Measurements from ENCODE around the gene ITPKA.
A peak's percentile ranks its signal among the peaks of the same experiment; 100 is the strongest.

The ITPKA gene

DNA sequence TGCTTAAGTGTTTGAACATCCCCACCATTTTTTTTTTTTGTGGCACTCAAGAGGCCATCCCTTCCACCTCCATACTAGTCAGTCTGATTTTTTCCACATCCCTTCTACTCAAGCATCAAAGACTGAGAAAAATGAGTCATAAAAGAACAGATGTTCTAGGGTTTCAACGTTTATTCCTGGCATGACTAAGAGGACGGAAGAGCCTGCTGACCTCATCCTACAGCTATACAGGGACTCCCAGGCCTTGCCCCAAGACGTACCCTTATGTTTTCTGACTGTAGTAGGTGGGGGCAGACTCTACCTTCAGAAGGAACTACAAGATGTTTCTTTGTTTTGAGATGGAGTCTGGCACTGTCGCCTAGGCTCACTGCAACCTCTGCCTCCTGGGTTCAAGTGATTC, 3.3 kb upstream of the ITPKA start:
- peak; percentile 40 for DNase-seq (ENCODE audit: low spot score)

DNA sequence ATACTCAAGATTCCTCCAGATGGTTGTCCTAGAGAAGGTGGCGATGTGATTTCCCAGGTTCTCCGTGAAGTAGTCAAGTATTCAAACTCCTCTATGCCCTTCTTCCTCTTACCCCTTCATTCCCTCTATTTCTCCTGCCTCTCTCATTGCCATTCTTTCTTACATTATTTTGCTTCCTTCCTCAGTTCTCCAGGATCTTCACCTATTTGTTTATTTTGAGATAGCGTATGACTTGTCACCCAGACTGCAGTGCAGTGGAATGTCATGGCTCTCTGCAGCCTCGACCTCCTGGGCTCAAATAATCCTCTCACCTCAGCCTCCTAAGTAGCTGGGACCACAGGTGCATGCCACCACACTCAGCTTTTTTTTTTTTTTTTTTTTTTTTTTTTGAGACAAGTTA, 1.8 kb upstream of the ITPKA start:
- DNase-seq (ENCODE audit: low spot score): no peak

DNA sequence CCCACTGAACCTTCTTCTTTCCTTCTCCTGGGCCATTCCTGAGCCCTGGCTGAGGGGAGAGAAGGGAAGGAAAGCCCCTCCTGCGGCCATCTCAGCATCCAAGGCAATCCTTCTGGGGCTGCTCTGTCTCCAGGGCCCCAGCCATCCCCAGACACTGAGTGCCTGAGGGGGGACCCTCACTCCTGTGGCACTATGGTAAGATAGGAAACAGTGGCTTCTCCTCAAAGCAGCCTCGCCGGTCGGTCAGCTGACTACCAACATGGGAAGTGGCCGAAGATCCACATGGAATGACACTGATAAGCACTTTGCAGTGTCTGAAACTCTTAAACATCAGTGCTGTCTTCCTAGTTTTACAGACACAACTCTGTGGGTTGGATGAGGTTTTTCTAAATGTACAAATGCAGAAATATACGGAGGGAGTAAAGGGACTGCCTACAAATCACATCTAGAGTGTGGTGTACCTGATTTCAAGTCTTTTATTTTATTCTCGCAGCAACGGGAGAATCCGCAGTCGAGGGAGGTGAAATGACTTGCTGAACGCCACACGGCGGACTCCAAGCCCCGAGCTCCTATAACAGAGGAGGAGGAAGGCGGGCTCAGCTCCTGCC, 973 bp upstream of the ITPKA start:
- DNase-seq (ENCODE audit: low spot score): no peak

DNA sequence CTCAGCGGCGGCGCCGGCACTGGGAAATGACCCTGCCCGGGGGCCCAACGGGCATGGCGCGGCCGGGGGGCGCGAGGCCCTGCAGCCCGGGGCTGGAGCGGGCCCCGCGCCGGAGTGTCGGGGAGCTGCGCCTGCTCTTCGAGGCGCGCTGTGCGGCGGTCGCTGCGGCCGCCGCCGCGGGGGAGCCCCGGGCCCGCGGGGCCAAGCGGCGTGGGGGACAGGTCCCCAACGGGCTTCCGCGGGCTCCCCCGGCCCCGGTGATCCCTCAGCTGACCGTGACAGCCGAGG, 172 bp downstream of the ITPKA start:
- no peak for DNase-seq (ENCODE audit: low spot score)

DNA sequence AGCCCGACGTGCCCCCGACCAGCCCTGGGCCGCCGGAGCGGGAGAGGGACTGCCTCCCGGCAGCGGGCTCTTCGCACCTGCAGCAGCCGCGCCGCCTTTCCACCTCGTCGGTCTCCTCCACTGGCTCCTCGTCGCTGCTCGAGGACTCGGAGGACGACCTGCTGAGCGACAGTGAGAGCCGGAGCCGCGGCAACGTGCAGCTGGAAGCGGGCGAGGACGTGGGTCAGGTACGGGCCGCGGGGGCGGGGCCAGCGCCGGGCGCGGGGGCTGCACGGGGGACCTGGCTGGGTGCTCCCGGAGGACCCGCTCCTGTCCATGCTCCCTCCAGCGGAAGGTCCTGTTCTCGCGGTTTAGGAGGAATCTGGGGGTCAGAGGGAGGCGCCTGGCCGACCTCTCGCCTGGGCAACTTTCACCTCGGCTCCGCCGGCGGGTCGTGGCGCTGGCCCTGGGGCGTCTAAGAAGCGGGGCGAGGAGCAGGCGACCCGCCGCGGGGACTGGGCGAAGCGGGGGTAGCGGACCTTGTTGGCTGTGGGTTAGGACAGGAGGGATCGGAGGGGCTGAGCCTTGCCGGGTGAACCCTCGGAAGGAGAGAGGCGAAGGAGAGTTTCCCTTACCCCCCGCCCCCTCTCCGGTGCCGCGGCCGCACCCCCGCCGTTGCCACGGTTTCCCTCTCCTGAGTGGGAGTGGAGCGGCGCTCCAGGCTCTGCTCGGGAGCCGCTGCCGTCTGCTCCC, 682 bp downstream of the ITPKA start:
- no peak for DNase-seq (ENCODE audit: low spot score)

DNA sequence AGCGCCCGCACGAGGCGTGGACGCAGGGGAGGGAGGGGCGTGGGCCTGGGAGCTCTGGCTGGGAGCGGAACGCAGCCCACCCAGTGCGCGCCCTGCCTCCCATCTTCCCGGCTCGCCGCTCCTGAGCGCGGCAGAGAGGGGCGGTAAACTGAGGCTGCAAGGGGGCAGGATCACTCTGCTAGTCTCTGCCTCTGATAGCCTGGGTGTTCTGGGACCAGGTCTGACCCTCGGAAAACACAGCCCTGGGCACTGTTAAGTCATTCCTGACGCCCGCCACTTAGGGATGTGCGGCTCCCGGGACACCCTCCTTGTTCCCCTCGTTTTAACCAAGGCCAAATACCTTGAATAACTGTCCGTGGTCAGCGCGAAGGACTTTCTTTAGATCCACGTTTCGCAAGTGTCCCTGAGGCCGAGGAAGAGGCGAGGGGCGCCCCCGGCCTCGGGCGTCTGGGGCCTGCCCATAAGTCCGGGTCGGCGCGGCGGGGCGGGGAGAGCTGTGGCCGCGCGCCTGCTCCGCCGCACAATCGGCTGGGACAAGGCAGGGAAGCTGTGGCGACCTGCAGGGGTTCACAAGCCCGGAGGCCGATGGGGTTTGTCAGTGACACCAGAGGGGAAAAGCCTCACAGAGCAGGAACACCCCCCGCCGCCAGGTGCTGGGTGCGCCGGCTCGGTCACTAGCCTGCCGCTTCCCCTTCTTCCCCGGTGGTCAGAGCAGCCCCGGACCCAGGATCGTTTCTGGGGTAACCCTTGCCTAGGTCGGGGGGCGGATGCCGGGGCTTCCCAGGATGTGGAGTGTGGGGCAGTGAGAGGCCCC, 1.5 kb downstream of the ITPKA start:
- DNase-seq (ENCODE audit: low spot score): peak; percentile 16

DNA sequence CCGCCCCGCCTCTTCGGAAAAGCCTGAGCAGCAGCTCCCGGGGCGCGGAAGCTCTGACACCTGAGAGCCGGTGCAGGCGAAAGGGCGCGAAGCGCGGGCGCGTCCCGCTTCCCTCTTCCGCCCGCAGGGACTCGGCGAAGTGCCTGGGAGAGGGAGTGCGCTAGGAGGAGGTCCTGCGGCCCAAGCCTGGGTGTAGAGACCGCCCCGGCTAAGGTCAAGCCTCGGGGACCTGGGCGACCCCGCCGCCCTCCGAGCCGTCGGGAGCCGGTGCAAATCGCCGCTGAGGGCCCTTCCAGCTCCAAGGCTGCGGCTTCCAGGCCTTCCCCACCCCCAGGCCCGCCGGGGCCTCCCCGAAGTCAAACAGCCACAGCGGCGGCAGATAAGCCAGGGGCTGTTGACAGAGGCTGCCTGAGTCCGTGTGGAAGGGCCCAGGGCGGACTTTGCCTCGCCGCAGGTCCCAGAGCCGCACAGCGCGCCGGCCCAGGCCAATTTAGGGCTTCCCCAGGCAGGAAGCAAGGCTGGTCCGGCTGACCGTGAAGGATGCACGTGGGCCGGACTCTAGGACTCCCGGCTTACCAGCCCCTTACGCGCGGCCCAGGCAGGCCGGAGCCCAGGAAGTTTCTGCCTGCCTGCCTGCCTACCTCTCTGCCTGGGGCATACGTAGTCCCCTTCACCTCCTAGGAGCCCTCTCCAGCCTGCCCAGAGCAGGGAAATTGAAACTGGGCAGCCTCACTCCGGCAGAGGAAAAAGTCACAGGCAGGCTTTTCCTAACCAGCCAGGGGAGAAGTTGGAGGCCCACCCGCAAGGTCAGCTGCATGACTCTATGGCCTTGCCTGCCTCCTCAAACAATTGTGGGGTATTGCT, 2.3 kb downstream of the ITPKA start:
- no peak for DNase-seq (ENCODE audit: low spot score)

DNA sequence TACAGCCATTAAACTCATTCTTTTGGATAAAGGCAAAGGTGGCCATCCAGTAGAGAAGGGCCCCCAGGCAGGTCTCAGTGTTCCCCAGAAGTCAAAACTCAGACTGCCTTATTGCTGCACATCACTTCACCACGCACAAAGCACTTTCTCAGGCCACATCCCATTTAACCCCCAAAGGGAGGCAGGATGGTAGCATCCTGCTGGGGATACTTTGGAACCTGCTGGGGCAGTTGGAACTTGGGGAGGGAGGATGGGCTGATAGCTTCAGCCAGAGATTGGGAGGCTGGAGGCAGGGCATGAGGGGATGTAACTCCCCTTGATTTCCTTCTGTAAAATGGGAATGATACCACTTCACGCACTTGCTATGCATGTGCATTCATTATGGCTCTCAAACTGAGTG, 5.0 kb downstream of the ITPKA start:
- DNase-seq (ENCODE audit: low spot score): no peak

DNA sequence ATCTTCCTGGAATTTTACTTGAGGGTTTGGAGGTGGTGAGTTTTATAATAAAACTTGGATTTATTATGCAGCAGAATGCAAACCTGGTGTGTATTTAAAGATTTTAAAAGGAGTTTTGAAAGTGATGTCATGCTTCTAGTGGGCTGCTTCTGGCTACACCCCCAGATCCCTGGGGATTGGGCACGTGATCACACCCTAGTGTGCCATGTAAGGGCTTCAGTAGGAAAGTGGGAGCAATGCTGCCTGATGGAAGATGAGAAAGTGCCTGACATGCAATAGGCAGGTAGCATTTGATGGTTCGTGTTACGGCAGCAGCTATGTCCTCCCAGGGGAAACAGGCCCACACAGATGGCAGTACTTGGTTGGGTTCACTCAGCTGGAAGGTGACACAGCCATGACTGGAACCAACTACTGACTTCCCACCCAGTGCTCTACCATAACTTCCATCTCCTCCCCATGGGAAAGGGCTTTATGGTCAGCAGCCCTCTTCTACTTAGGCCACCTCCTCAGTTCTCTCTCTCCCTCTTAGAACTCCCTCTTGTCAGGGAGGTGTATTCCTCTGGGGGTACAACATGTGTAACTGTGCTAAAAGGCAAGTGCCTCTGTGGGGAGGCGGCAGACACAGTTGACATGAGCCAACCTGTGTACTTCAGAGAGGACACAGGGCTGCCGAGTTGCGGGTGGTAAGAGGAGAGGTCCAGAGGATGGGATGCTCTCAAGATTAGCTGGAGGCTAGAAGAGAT, 5.6 kb downstream of the ITPKA start:
- DNase-seq (ENCODE audit: low spot score): no peak

DNA sequence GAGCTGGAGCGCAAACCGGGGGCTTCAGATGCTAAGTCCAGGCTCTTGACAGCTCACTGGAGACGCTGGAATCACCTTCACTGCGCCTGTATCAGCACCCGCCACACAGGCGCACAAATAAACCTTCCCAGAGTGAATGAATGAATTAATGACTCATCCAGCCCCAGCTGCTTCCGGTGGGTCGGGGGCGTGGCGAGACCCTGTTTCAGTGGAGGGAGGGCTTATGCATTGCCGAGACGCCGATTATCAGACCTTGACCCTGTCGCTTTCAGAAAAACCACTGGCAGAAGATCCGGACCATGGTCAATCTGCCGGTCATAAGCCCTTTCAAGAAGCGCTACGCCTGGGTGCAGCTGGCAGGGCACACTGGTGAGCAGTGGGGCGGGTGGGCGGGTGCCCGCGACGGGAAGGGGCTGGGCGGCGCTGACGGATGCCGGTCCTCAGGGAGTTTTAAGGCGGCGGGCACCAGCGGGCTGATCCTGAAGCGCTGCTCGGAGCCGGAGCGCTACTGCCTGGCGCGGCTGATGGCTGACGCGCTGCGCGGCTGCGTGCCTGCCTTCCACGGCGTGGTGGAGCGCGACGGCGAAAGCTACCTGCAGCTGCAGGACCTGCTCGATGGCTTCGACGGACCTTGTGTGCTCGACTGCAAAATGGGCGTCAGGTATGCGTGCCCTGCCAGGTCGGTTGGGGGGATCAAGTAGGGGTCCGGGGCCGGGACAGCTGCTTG, 7.7 kb downstream of the ITPKA start:
- peak; percentile 9 for DNase-seq (ENCODE audit: low spot score)

DNA sequence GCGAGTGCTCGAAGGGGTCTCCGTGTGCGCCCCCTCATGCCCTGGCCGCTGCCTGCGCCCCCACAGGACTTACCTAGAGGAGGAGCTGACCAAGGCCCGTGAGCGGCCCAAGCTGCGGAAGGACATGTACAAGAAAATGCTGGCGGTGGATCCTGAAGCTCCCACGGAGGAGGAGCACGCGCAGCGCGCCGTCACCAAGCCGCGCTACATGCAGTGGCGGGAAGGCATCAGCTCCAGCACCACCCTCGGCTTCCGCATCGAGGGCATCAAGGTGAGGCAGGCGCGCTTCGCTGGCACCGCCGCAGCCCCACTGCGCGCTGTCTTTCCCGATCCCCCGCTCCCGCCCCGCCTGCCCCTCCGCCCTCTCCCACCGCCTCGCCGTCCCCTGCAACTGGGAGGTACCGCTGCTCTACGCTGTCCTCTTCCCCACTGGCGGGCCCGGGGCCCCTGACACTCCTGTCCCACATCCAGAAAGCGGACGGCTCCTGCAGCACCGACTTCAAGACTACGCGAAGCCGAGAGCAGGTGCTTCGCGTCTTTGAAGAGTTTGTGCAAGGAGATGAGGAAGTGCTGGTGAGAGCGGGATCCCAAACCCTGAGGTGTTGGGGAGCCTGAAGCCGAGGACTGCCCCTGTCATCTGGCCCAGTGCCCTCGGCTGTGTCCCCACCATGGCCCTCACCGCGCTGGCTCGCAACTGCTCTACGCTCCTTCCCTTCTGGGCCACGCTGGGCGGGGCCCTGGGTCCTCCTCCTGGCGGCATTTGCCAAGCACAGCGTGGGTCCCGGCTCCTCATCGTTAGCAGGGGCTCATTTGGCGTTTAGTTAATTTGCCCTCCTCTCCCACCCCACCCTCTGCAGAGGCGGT, 8.5 kb downstream of the ITPKA start:
- peak; percentile 38 for DNase-seq (ENCODE audit: low spot score)

DNA sequence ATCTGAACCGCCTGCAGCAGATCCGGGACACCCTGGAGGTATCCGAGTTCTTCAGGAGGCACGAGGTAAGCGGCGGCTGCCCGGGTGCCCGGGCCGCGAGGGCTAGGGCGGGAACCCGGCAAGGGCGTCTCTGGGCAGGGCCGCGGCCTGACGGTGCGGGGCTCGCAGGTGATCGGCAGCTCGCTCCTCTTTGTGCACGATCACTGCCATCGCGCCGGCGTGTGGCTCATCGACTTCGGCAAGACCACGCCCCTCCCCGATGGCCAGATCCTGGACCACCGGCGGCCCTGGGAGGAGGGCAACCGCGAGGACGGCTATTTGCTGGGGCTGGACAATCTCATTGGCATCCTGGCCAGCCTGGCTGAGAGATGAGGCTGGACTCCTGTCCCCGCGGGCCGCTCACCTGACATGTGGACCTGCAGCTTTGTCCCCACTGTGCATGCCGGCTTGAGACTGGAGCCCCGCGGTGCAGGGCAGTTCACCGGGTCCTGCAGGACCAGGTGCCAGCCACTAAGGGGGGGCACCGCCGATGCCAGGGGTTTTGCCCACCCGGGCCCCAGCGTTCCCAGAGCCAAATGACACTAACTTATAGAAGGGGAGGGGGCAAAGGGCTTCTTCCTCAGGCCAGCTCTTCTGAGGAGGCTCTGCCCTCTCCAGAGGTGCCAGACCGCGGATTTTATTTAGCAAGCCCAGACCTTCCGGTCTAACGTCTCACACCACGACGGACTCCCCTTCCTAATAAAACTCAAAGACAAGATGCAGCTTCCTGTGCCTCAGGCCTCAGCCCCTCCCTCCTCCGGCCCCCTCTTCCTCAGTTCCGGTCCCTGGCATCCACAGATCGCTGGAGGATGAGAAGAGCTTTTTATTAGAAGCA, 9.4 kb downstream of the ITPKA start:
- DNase-seq (ENCODE audit: low spot score): no peak

DNA sequence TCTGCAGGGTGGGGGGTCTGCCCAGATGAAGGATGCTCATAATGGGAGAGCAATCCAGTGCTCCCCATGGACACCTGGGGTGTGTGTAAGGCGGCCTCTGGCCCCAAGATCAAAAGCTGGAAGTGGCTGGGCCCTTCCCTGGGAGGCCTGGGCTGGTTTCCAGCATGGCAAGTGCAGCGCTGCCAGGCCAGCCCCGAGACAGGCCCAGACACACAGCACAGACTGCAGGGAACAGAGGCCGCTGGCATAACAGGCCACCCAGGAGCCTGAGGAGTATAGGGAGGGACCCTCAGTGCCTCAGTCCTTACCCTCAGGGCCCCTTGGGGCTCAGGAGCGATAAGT, 10.0 kb downstream of the ITPKA start:
- DNase-seq (ENCODE audit: low spot score): no peak

DNA sequence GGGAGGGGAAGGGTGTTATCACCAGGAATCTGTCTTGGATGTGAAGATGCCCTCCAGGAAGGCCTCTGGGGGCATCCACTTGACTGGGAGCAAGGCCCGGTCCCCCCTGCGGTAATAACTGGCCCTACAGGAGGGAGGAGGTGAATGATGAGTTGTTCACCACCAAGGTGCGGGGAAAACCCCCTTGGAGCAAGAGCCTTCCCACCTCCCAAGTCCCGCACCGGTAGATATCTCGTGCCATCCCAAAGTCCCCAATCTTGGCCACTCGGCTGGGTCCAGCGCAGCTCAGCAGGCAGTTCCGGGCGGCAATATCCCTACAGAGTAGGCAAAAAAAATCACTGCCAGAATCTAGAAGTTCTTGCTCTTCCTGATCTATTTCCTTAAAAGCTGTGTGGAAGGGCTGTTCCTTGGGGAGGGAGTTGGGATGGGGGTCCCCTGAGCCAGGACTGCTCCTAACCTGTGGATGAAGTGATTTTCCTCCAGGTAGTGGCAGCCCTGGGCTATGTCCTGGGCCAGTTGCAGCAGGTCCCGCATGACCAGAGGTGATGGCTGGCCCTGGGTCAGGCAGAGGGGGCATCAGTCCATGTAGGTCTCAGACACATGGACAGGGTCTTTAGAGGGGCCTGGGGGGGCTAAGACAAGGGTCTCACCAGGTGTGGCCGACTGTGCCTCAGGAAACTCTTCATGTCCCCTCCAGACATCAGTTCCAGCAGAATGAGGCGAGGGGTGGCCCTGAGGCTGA, 11.2 kb downstream of the ITPKA start:
- no peak for DNase-seq (ENCODE audit: low spot score)

DNA sequence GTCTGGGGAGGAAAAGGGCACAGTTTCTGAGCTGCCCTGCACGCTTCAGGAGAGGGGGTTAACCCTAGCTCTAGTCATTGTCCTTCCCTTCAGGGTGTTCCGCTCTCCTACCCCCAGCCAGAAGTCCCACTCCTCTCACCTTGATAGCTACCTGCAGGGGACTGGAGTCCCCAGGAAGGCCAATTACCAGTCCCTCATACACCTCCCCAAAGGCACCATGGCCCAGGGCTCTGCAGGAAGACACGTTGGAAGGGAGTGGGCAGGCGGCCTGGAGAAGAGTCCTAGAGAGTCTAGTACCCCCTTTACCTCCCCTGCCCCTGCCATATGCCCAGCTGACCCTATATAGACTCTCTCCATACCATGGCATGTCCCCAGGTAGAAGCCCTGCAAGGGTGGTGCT, 12.1 kb downstream of the ITPKA start:
- DNase-seq (ENCODE audit: low spot score): no peak

DNA sequence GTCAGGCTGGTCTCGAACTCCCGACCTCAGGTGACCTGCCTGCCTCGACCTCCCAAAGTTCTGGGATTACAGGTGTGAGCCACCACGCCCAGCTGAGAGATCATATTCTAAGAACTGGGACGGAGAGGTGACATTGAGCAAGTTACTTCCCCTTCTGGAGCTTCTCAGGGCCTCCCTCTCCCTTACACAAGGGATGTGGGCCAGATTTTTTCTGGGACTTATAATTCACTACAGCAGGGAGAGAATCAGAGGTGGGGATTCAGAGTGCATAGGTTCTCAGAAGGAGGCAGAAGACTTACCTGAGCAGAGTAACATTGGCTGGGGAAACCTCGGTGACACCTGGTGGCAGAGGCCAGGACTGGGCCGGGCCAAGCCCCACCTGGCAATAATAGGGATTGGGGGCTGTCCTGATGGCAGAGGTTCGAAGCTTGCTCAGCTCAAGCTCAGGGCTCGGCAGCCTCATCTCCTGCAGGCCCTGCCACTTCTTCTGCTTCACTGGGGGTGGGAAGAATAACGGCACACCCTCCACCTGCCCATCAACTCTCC, 13.2 kb downstream of the ITPKA start:
- DNase-seq (ENCODE audit: low spot score): no peak

DNA sequence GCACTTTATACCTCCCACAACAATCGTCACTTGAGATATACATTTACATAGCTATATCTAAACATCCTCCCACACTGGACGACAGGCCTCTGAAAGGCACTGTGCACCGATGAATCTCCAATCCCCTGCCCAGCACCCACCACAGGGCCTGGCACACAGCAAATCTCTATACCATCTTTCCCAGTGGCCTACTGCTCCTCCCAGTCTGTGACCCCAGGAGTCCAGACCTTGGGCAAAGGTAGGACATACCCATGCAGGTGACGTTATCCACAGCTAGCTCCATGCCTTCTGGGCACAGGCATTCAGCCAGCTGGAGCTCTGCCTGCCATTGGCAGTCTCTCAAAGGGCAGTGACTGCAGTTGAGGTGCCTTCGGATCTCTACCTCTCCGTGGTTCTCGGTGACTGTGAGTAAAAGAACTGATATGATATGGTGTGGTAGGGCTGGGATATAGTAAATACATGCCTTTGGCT, 14.2 kb downstream of the ITPKA start:
- no peak for DNase-seq (ENCODE audit: low spot score)

DNA sequence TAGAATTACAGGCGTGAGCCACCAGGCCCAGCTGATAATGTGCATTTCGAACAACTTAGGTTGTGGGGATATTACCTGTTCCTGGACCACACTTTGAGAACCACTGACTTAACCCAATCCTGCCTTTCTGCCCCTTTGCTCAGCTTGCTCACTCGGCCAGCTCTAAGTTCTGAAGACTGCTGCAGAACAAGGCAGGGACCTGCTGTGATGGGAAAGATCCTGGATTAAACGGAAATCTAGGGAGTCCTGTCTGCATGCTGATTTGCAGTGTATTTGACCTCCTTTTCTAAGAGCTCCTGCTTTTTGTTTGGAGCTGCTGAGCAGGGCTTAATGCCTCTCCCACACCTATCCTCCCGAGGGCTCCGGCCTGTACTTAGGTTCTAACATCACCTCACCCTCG, 17.1 kb downstream of the ITPKA start:
- no peak for DNase-seq (ENCODE audit: low spot score)
